GM19395 (cell line): Measurements from ENCODE around the gene TCEAL4.

Experiments used
- ATAC-seq: cut with Tn5 transposase; IDR thresholded peaks from one replicate; pipeline ENCODE4 v1.9.1; 2021; ENCODE audit warnings: mild to moderate bottlenecking, moderate library complexity; ENCODE audit not compliant: unreplicated experiment

The TCEAL4 gene

GRCh38 chrX:103585411-103586313, at the start of gene TCEAL4:
TCEAL4 (plus strand) TSS chrX:103585515; CDS start chrX:103586676, 1,161 bp downstream.
- peak; percentile 90 for ATAC-seq

GRCh38 chrX:103536071-103536470, 49.2 kb upstream of the TCEAL4 start:
- no peak for ATAC-seq

GRCh38 chrX:103536732-103537131, 48.6 kb upstream of the TCEAL4 start:
- no peak for ATAC-seq

GRCh38 chrX:103537871-103538387, 47.4 kb upstream of the TCEAL4 start:
- no peak for ATAC-seq

GRCh38 chrX:103538728-103539127, 46.6 kb upstream of the TCEAL4 start:
- no peak for ATAC-seq

- no peak for ATAC-seq
These were observed 45.6 kb upstream of the TCEAL4 start for GRCh38 chrX:103539695-103540094.

GRCh38 chrX:103540145-103540544, 45.2 kb upstream of the TCEAL4 start:
- ATAC-seq = no peak

GRCh38 chrX:103549916-103550315, 35.4 kb upstream of the TCEAL4 start:
- ATAC-seq = no peak

- ATAC-seq = no peak
These were observed 34.8 kb upstream of the TCEAL4 start for GRCh38 chrX:103550415-103551051.

GRCh38 chrX:103552236-103552635, 33.1 kb upstream of the TCEAL4 start:
- ATAC-seq = no peak

- peak; percentile 96 for ATAC-seq
These were observed 30.5 kb upstream of the TCEAL4 start for GRCh38 chrX:103554687-103555424.

- no peak for ATAC-seq
These were observed 28.2 kb upstream of the TCEAL4 start for GRCh38 chrX:103556963-103557612.

GRCh38 chrX:103560256-103560655, 25.1 kb upstream of the TCEAL4 start:
- no peak for ATAC-seq

- no peak for ATAC-seq
These were observed 22.5 kb upstream of the TCEAL4 start for GRCh38 chrX:103562801-103563200.

- peak; percentile 68 for ATAC-seq
These were observed 20.1 kb upstream of the TCEAL4 start for GRCh38 chrX:103565197-103565596.

GRCh38 chrX:103565752-103566151, 19.6 kb upstream of the TCEAL4 start:
- peak; percentile 43 for ATAC-seq

- ATAC-seq = no peak
These were observed 14.2 kb upstream of the TCEAL4 start for GRCh38 chrX:103571121-103571520.

GRCh38 chrX:103571726-103572125, 13.6 kb upstream of the TCEAL4 start:
- ATAC-seq = no peak

- ATAC-seq = no peak
These were observed 12.1 kb upstream of the TCEAL4 start for GRCh38 chrX:103573202-103573601.

- ATAC-seq = no peak
These were observed 719 bp upstream of the TCEAL4 start for GRCh38 chrX:103584596-103584995.

GRCh38 chrX:103586314-103586646, 965 bp downstream of the TCEAL4 start:
- ATAC-seq = no peak
